Testis (tissue), 2 donors: Measurements from ENCODE around the gene ABCA13.

Experiments
- POLR2A ChIP-seq: fragments of 450-650 bp; IDR thresholded peaks from one replicate; pipeline ENCODE4 v1.6.1; 2017; ENCODE audit warnings: antibody characterized with exemption, mild to moderate bottlenecking, moderate library complexity
- TF ChIP-seq, protein P1 (sequence below), 3 experiments: fragments of 450-650 bp in 2 of 3; fragments of 200-600 bp in 1 of 3; sonication (generic) in 1 of 3; IDR thresholded peaks; one replicate each; pipeline ENCODE4 v1.5.1; 2016 to 2019; ENCODE audit warnings: antibody characterized with exemption in 3 of 3, mild to moderate bottlenecking in 2 of 3, moderate library complexity in 1 of 3

GRCh38 chr7:48664241-48664640 lies 493.0 kb downstream of the ABCA13 start:
- TF ChIP-seq, protein P1, sequence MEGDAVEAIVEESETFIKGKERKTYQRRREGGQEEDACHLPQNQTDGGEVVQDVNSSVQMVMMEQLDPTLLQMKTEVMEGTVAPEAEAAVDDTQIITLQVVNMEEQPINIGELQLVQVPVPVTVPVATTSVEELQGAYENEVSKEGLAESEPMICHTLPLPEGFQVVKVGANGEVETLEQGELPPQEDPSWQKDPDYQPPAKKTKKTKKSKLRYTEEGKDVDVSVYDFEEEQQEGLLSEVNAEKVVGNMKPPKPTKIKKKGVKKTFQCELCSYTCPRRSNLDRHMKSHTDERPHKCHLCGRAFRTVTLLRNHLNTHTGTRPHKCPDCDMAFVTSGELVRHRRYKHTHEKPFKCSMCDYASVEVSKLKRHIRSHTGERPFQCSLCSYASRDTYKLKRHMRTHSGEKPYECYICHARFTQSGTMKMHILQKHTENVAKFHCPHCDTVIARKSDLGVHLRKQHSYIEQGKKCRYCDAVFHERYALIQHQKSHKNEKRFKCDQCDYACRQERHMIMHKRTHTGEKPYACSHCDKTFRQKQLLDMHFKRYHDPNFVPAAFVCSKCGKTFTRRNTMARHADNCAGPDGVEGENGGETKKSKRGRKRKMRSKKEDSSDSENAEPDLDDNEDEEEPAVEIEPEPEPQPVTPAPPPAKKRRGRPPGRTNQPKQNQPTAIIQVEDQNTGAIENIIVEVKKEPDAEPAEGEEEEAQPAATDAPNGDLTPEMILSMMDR (IDR thresholded peaks at IDR 0.05), result no peak
- TF ChIP-seq POLR2A, result no peak
